NCI-H187 (cell line): ENCODE results near the gene PARD3B.

Experiments
- DNase-seq, 2 experiments: peaks; one replicate each; lab custom pipeline; 2025; lab: John Stamatoyannopoulos, UW

PARD3B gene

DNA sequence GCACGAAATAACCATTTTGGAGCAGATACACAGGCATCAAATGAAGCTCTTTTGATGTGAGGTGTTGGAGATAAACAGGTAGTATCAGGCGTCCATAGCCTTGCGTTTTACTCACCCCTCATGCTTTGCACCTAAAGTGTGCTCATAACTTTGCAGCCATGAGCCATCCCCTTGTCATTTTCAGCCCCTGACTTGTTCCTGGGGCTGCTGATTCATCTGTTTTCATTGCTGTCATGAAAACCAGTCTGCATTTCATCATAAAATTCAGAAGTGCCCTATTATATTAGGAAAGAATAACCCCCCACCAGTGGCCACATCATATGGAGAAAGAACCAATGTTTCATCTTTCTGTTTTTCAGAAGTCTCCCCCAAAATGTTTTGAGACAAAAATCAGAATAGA, 807.3 kb downstream of the PARD3B start:
- no peak for DNase-seq

DNA sequence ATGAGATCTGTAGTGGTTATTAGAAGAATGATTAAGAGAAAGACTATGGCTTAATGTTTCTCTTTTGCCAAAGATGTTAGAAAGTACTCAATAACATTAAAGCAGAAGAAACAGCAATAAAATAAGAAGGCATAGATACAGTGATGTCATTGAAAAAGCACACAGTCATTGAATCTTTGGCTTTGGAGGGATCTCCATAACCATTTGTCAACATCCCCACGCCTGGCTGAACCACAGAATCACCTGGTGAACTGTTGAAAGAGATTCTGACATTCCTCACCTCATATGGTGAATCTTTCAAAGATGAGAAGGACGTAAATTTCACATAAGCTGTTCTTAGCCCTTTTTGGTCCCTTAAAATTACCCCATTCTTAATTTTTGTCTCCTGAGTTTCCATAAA, 812.5 kb downstream of the PARD3B start:
- no peak for DNase-seq

DNA sequence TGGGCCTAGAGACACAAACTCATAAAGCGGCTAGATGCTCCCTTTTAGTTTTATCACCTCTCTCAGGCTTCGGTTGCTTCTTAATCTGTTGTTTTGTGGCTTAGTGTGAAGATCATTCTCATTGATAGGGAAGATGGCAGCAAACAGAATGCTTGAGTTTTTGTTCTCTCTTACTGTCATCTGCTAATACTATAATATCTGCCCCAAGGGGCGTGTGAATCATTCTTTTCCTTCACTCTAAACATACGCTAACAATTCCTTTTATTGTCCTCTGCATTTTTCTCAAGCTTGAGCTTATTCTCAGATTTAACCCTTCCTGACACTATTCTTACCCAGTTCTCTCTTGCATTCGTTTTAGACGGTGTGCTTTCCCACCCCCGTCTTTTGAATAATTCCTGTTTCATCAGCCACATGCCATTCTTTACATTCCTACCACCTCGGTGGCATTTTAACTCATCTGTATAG, 813.1 kb downstream of the PARD3B start:
- no peak for DNase-seq

DNA sequence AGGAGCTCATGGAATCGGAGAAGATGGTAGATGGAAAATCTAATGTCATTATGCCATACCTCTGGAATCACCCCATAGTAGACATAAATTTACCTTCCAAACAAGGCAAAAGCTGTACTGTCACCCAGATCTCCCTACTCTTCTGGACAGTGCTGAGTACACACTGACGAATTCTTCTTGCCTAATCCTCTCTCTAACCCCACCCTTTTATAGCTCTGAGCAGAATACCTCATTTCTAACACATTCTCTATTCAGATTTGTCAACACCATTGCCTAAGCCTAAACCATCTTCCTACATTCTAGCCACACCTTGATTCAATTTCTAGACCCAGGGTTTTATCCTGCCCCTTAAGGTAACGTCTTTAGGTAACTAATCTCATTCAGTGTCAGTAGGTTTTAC, 816.0 kb downstream of the PARD3B start:
- DNase-seq, result no peak

DNA sequence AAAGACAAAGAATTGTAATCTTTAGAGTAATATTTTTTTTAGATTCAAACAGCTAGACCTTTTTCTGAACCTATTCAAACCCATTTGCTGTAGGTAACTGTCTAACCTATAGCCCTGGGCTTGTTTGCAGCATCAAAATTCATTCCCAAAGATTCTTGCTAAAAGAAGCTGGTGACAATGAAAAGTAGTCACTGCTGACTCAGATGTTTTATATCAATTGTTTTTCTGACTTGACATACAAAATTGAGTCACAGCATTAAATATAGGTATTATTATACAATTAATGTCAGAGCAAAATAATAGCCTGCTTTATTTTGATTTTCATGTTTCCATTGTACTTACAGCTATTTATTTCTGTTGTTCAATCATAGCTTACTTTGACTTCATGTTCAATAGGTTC, 816.7 kb downstream of the PARD3B start:
- no peak for DNase-seq

DNA sequence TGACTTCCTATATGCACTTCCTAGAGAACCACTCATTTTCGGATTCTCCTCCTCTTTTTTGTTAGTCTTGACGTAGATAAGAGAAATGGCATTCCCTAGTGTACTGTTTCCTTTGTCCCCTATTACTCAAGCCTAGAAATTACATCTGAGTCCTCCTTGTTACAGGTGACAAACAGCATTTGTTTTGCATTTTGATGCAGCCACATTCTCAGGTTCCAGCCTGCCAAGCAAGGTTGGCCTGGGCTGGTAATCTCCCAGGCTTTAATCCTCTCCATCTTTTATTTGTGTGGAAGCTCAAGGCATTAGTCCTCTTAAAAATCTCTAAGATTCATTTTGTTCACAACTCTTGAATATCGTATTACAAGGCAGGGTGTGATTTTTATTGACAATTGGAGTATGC, 819.0 kb downstream of the PARD3B start:
- peak; percentile 5 to 27 for DNase-seq

DNA sequence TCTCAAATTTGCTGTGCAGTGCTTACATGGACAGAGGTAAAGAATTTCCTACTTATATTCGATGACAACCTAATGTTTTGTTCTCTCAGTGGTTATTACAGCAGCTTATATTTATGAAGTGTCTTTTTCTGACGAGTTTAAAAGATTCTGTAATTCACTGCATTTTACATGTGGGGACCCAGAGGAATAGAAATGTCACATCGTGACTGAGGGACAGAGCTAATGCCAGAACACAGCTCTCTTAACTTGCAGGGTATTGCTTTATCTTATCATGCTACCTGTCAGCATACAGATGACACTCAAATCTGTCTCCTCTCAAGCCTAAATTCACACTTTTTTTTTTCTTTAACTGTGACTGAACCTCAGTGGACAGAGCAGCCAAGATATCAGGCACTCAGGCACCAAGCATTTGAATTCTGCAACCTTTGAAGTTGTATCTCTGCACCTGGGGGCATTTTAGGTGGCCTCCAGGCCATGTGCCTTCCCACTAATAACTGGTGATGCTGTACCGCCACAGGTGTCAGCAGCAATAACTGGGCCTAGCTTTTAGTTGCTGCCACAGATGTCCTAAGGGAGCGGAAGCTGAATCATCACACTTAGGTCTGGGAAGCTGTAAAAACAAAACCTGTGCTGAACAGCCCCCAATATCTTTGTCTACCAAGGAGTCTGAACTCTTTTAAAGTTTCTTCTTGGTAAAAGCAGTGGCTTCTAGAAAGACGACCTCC, 821.2 kb downstream of the PARD3B start:
- no peak for DNase-seq

DNA sequence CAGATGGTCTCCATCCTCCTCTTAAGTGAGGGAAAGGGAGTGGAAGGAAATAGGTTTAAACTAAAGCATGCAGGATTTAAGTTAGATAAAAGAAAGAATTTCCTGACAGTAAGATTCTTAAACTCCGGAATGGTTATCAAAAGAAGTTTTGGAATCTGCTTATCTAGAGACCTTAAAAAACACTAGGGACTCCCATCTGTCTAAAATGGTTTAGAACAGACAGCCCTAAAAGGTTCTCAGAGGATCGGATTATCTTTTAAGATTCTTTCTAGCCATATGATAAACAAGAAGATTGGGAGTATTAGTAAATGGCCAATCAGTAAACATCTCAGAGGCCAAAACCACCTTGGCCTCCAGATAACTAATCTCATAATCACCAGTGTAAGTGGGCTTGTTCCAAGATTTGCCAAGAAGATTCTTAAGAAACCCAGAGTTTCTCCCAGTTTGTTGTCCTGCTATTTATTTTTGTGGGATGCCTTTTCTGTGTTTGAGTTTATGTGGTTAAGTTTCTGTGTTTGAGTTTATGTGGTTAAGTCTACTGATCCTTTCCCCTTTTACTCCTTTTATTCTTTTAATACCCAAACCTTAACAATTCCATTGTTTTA, 822.2 kb downstream of the PARD3B start:
- DNase-seq, result no peak

DNA sequence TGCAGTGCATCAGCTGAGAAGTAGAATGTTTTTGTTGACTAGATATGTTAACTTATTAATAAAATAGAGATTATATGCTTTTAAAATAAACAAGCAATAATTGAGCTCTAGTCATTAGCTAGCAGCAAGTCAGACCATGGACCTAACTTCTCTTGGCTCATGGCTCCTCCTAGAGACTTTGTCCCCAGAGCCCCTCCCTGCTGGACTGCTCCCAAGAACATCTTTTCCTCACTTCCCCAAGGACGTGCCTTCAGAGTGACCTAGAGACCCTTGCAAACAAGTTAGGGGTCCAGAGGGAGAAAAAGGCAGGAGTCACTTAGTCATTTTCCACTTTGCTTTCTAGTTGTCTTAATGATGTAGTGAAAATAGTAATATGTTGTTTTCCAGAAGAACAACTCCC, 824.5 kb downstream of the PARD3B start:
- DNase-seq, result no peak

DNA sequence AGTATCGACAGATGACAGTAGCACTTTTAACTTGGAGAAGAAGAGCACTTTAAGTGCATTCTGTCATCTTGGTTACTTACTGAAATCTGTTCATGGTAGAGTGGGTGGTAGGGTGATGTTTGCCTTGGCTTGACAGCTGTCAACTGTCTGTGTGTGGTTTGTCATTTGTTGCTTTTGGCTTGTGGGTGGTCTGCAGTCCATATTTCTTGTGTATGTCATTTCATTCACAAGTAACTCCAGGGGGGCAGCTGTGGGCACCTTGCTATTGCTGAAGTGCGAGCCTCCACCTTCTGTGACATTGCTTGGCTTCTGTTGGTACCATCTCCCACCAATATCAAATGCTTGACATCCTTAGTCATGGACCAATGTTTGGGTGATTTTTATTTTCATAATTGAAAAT, 825.5 kb downstream of the PARD3B start:
- no peak for DNase-seq

DNA sequence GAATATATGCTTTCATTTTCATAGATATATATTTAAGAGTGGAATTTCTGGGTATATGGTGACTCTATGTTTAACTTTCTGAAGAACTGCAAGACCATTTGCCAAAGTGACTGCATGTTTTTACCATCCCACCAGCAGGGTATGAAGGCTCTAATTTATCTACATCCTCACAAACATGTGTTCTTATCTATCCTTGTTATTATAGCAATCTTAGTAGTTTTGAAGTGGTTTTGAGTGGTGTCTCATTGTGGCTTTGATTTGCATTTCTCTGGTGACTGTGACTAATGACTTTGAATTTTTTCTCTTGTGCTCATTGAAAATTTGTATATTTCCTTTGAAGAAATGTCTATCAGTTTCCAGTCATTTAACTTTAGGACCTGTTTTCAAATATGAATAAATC, 826.9 kb downstream of the PARD3B start:
- no peak for DNase-seq

DNA sequence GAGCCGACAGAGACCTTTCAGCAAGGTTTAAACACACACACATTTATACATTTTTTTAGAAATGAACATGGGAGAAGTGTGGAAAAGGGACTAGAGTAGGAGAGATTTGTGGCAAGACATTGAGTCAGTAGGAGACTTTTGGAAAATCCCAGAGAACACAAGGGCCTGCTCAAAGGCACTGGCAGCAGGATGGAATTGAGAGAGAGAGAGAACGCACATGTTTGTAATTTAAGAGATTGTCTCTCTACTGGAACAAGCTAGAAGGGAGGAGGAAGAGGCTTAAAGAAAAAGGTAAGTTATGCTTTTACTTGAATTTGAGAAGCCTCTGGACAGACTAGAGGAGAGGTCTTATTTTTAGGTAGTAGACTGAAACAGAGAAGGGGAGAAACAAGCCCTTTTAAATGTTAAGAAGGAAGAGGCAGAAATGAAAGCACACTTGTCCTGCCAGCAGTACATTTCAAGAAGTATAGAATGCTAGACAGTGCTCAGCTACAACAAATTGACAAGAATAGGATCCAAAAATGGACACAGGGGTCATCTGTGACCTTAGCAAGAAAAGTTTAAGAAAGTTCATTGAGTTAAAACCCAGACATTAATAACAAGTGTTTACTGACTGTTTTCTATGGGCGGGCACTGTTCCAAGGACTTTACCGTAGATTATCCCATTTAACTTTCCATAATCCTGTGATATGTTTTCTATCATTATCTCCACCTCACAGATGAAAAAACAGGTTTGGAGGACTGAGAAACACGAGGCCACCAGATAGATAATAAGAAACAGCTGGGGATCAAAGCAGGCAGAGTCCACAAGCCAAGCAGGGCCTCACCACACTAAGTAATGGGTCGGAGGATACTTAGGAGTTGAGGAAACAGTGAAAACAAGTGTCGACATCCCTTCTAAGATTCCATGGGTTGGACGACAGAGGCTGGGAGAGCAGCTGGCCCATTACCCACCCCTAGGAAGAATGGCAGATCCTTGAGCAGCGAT, 830.5 kb downstream of the PARD3B start:
- DNase-seq, result no peak

DNA sequence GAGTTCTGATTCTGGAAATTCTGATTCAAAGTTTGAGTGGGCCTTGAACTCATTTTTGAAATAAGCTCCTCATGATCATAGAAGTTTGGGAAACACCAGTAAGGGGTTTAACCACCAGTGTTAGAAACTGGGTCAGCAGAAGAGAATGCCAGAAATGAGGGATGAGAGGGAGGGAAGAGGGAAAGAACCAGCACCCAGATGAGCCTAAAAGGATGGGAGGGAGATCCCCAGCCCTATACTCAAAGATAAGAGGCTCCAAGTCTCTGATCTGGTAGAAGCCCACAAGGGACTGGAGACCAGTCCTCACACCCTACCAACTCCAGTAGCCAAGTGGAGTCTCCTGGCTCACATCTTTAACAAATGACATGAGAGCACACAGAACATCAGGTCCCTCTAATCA, 832.0 kb downstream of the PARD3B start:
- no peak for DNase-seq

DNA sequence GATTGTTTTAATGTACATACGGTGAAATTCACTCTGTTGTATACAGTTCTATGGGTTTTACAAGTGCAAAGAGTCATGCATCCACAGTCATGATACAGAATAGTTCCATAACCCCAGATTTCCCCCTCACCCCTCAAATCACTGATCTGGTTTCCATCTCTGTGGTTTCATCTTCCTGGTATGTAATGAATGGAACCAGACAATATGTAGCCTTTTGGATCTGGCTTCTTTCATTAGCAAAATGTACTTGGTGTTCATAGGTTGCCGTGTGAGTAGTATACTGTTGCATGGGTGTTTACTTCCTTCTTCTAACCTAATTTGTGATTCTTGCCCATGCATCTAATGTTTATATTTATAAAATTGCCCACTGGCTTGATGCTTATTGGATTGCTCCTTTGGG, 838.3 kb downstream of the PARD3B start:
- DNase-seq, result no peak

DNA sequence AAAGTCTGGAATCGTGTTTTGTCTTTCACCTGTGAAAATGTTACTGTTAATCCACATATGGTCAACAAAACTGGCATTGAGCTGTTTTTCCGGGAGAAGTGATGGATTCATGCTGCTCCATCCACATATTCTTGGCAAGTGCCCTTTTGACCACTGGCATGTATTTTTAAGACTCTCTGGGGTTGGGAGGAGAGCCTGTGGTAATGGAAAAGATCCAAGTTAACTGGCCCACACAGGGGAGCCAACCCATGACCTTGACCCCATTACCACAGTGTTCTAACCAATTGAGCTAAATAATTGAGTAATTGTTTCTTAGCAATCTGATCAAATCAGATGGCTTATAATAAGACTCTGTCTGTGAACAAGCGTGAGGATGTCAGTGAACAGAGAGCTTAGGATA, 840.8 kb downstream of the PARD3B start:
- no peak for DNase-seq

DNA sequence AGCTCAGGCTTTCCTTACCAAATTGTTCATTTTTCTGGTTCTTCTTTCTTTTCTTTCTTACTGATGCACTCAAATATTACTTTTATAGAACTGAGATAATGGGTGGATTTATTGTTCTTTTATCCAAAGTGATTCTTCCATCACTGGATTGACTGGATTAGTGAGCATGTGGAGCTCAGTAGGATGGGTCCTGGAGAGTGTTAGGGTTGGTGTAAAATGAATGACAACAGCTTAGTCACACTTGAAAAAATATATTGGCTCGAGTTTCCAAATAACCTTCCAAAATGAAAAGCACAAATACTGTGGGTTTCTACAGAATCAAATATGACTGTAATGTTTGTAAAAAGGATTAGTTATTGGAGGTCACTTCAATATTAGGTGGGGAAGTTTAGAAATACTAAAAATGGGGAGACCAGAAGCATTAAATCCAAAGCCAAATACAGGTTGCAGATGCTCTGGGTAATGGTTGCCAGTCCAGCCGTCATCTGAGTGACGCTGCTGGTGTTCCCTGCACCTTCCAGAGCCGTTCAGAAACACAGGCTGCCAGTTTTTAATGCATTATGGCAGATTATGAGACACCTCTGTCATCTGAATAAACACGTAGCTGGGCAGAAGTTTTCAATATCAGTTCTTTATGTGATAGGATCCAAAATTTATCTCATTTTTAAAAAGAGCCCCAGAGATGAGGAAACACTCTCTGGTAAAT, 842.2 kb downstream of the PARD3B start:
- no peak for DNase-seq

DNA sequence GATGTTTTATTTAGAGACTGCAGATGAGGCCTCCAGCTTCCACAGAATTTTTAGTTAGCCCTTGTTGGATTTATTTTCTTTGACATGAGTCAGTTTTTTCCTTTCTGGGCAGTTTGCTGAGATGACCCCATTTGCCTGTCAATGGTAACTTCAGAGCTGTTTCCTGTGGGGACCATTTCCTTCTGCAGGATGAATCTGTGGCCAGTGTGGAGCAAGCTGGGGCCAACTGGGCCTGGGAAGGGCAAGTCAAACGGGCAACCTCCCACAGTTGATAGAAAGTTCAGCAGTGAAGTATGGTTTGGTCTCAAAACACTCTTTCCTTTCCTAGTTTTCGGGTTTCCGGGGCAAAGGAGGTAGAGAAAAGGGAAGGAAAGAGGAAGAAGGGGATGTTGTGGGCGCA, 845.6 kb downstream of the PARD3B start:
- DNase-seq, result no peak

DNA sequence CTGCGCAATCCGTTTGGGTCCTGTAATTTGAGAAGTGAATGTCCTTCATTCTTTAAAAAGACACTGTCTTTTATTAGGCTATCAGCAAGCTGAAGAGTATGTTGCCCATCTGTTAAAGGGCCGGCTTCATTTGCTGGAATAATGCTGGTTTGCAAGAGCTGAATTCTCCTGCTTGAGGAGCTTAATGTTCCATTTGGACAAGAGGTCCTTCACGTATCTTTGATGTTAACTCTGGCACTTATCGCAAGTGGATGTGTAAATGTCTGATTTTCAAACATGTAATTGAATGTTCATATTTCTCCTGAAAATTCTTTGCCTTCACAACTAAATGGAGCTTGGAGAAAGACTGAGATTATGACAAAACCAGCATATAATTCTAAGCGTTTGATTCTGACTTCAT, 856.2 kb downstream of the PARD3B start:
- DNase-seq, result no peak

DNA sequence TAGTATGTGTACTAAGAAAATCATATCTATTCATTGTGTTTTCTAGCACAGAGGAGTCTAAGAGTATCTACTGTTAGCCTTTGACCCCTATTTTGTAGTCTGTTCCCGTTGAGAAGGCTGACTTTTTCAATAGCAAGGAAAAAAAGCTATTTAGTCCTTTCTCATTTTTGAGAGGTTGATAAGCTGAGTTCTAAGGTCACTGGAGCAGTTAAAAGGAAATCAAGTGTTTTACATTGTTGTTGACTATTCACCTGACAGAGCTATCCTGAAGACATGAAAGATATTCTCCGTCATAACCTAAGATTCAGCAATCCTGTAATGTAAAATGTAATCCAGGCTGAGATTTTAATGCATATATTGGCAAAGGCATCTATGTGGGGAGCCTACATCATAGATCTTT, 856.7 kb downstream of the PARD3B start:
- DNase-seq, result no peak

DNA sequence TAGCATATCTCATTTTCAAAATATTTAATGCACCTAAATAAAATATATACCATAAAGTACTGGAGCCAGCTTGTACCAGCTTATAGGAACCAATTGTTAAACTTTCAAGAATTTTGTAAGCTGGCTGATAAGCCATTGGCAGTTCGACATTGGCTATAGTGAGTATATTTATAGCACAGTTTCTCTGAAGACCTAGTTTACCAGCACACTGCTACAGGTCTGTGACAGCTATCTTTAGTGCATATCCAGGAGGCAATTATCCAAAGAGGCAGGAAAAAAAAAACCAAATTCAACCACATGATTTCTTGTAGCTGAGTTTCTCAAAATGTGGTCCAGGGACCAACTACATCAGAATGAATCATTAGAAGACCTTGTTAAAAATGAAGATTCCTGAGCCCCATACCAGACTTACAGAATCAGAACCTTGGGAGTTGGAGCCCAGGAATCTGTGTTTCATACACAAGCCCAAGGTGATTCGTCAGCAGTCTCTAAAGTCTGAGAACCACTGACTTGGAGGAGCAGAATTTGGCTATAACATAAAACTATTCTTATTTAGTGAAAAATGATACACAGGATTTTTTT, 858.1 kb downstream of the PARD3B start:
- DNase-seq, result no peak

DNA sequence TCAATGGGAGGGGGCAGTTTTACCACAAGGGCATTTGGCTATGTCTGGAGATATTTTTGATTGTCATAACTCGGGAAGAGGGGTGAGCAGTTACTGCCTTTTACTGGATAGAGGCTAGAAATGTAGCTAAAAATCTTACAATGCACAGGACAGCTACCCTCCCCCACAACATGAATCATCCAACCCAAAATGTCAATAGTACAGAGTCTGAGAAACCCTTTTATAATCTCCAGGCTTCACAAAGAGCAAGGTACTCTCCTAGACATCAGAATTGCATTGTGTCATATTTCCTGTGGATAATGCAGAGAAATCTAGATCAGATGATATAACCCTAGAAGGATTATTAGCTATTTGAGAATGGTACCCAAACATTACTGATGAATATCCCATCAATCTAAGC, 859.9 kb downstream of the PARD3B start:
- no peak for DNase-seq

DNA sequence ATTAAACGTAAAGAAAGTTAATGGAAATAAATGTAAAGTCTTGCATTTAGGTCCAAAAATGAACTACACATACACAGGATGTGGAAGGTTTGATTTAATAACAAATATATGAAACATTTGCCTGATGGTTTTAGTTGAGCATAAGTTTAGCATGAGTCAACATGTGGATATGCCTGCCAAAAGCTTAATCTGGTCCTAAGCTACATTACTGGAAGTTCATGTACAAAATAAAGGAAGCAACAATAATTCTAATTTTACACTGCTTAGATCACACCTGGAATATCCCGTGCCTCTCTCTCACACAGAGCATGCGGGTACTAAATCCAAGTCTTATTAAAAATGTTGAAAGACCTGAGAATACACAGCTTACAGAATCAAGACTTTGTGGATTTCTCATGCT, 860.5 kb downstream of the PARD3B start:
- no peak for DNase-seq
